ENCODE results near the gene KMT2C. TPM values are rescaled to one million over a fixed set of nuclear protein-coding genes. Genes with fewer than 3 reads are reported as not detected.
"Not testable (repeated sequence)": the region's sequence is repeated elsewhere in the genome, so short reads cannot be mapped to it uniquely, and the experiment has no call there.

Gene KMT2C
- total RNA-seq, 4 donors from 2014 or later, result 77.4 to 174 (median 114) TPM

- intact Hi-C loops (cut with DNase I), result loop anchor here (10.0 kb wide), 1 partner anchor 95 kb away; no protein-coding TSS in a partner anchor
- no peaks in the 10 kb centered on the region for H3K27me3 ChIP-seq
- DNase-seq, result no peak
- WGBS, 2 donors, result 87 to 88% methylated on average over 5 of the region's 5 CpGs
- H3K36me3 ChIP-seq, result no peaks in the 10 kb centered on the region
- H3K27ac ChIP-seq, result no peak overlapping the region
- no peaks in the 10 kb centered on the region for H3K9me3 ChIP-seq
- peaks cover 2 to 3% of the 10 kb centered on the region in 2 donors for H3K4me1 ChIP-seq
- no peak overlapping the region for H3K4me3 ChIP-seq (replicated peaks in 1 of 3)
- no peak for TF ChIP-seq CTCF (IDR thresholded peaks at IDR 0.05)
- no peak for TF ChIP-seq POLR2A (IDR thresholded peaks at IDR 0.05)
Observed at GRCh38 chr7:152419473-152420429, 16.1 kb downstream of the KMT2C start.

GRCh38 chr7:152414779-152415178 lies 21.0 kb downstream of the KMT2C start:
- intact Hi-C loops (cut with DNase I), result no loop called here
- no peak overlapping the region for H3K4me3 ChIP-seq (replicated peaks in 1 of 3)
- 88 to 89% methylated on average over 2 of the region's 2 CpGs for WGBS, 2 donors

GRCh38 chr7:152411389-152411788 lies 24.4 kb downstream of the KMT2C start:
- no peak for DNase-seq
- 19 to 30% methylated on average over 5 of the region's 5 CpGs for WGBS, 2 donors
- H3K27ac ChIP-seq, result no peak overlapping the region
- no peaks in the 10 kb centered on the region for H3K9me3 ChIP-seq
- intact Hi-C loops (cut with DNase I), result no loop called here
- TF ChIP-seq POLR2A (IDR thresholded peaks at IDR 0.05), result no peak
- no peaks in the 10 kb centered on the region for H3K27me3 ChIP-seq
- H3K36me3 ChIP-seq, result no peaks in the 10 kb centered on the region
- H3K4me3 ChIP-seq (replicated peaks in 1 of 3), result no peak overlapping the region
- H3K4me1 ChIP-seq, result peaks cover 4 to 8% of the 10 kb centered on the region in 2 donors

More at GRCh38 chr7:152414779-152415178, 21.0 kb downstream of the KMT2C start:
- Histone ChIP-seq H3K27ac (no peak overlapping the region), H3K4me1 (peaks cover 4 to 8% of the 10 kb centered on the region in 2 donors), H3K36me3 (no peaks in the 10 kb centered on the region), H3K9me3 (no peaks in the 10 kb centered on the region), H3K27me3 (no peaks in the 10 kb centered on the region)
- no peak for DNase-seq
- no peak for TF ChIP-seq CTCF (IDR thresholded peaks at IDR 0.05)
- TF ChIP-seq POLR2A (IDR thresholded peaks at IDR 0.05), result no peak

GRCh38 chr7:152406491-152406890 lies 29.3 kb downstream of the KMT2C start:
- Histone ChIP-seq H3K27me3 (no peaks in the 10 kb centered on the region), H3K4me3 (replicated peaks in 1 of 3) (no peak overlapping the region), H3K27ac (no peak overlapping the region), H3K9me3 (no peaks in the 10 kb centered on the region), H3K36me3 (no peaks in the 10 kb centered on the region), H3K4me1 (peaks cover 4 to 5% of the 10 kb centered on the region in 2 donors)
- DNase-seq, result no peak
- TF ChIP-seq POLR2A (IDR thresholded peaks at IDR 0.05) (no peak), CTCF (IDR thresholded peaks at IDR 0.05) (no peak)
- WGBS, 2 donors, result 18 to 26% methylated on average over 3 of the region's 3 CpGs
- intact Hi-C loops (cut with DNase I), result no loop called here

GRCh38 chr7:152406030-152406429 lies 29.8 kb downstream of the KMT2C start:
- not testable (repeated sequence) for DNase-seq, H3K27ac ChIP-seq
- WGBS, 2 donors, result 54 to 60% methylated on average over 2 of the region's 2 CpGs

GRCh38 chr7:152403726-152404125 lies 32.1 kb downstream of the KMT2C start:
- Histone ChIP-seq H3K4me1 (peaks cover 0 to 3% of the 10 kb centered on the region in 2 donors), H3K36me3 (no peaks in the 10 kb centered on the region), H3K27ac (no peak overlapping the region), H3K9me3 (no peaks in the 10 kb centered on the region), H3K4me3 (replicated peaks in 1 of 3) (no peak overlapping the region), H3K27me3 (no peaks in the 10 kb centered on the region)
- intact Hi-C loops (cut with DNase I), result no loop called here
- 42 to 47% methylated on average over 4 of the region's 4 CpGs for WGBS, 2 donors
- no peak for DNase-seq
- no peak for TF ChIP-seq CTCF (IDR thresholded peaks at IDR 0.05)

More at GRCh38 chr7:152406030-152406429, 29.8 kb downstream of the KMT2C start:
- H3K9me3 ChIP-seq; H3K36me3 ChIP-seq; intact Hi-C loops (cut with DNase I); H3K27me3 ChIP-seq; H3K4me3 ChIP-seq (replicated peaks in 1 of 3); H3K4me1 ChIP-seq: not testable (repeated sequence)

Measured in thyroid gland (tissue), 4 donors.